Keratinocyte (primary cell): ENCODE results near the gene LRRC8C.

ENCODE experiments used
- EZH2 ChIP-seq: IDR thresholded peaks from one replicate; pipeline ENCODE4 v1.6.1; 2012; ENCODE audit warnings: inconsistent platforms, mild to moderate bottlenecking, low read length, moderate library complexity
- TF ChIP-seq, protein P1 (sequence below), 3 experiments: IDR thresholded peaks in 1 of 3; conservative IDR thresholded peaks in 1 of 3; optimal IDR thresholded peaks in 1 of 3; 2 replicates in 2 of 3; 3 replicates in 1 of 3; pipeline versions ENCODE3 to v1.5.1; 2011; ENCODE audit warnings: low read length in 3 of 3, mild to moderate bottlenecking in 3 of 3, moderate library complexity in 2 of 3, control low read depth in 1 of 3, inconsistent platforms in 1 of 3; ENCODE audit not compliant: insufficient read depth in 2 of 3; ENCODE audit errors: extremely low read depth in 1 of 3

DNA sequence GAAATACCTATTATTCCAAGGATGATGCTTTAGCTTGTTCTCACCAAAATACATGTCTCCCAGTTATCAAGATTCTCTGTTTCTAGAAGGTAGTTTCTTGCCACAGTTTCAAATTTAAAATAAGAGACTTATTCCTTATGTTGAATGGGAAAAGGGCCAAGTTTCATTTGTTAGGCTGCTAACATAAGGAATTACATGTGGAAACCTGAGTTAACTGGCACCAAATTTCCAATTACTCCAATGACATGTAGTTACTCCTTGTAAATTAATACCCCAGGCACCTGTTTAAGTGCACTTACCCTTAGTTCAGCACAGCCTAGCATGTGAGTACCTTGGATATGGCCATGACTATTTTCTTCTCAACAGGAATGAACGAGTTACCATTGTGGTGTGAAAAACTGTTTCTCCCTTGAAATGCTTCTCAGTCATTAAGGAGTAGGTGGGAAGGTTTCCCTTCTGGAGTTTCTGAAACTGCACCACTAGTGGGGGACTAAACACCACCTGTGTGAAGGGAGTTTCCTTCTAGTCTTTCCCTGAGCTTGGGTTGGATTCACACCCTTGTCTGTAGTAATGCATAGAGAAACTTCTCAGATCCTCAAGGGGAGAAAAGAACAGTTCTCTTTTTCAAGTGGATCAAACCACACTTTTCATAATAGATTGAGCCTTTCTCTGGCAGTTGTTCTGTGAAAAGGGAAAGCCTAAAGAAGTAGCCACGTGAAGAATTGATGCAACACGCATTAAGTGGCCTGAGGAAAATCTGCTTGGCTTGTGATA is 32.3 kb upstream of the LRRC8C start:
- no peak for TF ChIP-seq EZH2
- TF ChIP-seq, protein P1, sequence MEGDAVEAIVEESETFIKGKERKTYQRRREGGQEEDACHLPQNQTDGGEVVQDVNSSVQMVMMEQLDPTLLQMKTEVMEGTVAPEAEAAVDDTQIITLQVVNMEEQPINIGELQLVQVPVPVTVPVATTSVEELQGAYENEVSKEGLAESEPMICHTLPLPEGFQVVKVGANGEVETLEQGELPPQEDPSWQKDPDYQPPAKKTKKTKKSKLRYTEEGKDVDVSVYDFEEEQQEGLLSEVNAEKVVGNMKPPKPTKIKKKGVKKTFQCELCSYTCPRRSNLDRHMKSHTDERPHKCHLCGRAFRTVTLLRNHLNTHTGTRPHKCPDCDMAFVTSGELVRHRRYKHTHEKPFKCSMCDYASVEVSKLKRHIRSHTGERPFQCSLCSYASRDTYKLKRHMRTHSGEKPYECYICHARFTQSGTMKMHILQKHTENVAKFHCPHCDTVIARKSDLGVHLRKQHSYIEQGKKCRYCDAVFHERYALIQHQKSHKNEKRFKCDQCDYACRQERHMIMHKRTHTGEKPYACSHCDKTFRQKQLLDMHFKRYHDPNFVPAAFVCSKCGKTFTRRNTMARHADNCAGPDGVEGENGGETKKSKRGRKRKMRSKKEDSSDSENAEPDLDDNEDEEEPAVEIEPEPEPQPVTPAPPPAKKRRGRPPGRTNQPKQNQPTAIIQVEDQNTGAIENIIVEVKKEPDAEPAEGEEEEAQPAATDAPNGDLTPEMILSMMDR (optimal IDR thresholded peaks at IDR 0.05 in 1 of 3, IDR thresholded peaks at IDR 0.05 in 1 of 3, conservative IDR thresholded peaks at IDR 0.05 in 1 of 3; ENCODE audit: extremely low read depth in 1 of 3, insufficient read depth in 2 of 3, low read length in 3 of 3) = no peak
